ENCODE results near the gene PBLD. TPM values are rescaled to one million over a fixed set of nuclear protein-coding genes. Genes with fewer than 3 reads are reported as not detected.
A peak's percentile ranks its signal among the peaks of the same experiment; 100 is the strongest.
"Not testable (repeated sequence)": the region's sequence is repeated elsewhere in the genome, so short reads cannot be mapped to it uniquely, and the experiment has no call there.

PBLD gene
- total RNA-seq, 2 donors from 2014 or later: 0.34 to 1.7 TPM

DNA sequence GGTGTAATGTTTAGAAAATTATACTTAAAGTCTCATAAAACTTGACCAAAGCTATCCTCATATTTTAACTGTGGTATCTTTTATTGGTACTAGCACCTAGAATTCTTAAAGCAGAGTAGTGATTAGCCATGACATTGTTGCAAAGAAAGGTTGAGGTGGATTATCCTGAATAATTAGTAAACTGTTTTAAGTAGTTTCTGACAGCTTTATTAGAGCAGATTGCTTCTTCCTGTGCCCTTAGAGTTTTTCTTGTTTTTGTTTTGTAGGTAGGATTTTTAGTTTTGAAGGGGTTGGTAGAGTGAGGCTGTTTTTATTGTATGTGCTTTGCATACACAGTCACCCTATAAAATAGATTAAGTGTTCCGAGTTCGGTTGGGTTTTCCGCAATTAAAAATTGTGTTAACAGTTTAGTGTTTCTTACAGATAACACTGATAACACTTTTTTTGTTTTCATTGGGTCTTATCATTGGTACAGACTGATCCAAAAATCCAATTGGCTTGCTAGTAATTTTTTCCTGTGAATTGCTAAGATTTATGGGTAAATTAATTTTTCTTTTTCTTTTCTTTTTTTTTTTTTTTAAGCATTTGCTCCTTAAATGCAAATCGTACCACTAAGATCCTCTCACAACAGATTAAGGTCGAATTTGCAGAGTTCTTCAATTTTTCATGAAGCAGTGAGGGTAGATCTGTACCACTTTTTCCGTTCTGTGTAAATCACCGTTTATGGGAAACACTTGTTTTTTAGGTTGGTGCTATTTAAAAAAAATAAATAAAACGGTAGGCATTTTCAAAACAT lies 2.1 kb upstream of the PBLD start:
- DNase-seq (ENCODE audit: low spot score in 2 of 2) (no peak), ATAC-seq (no peak)
- Mint-ChIP-seq H3K27ac (peak overlapping the region; percentile 84 to 98), H3K36me3 (peaks cover 56 to 87% of the 10 kb centered on the region in 2 donors), H3K9me3 (no peaks in the 10 kb centered on the region)

DNA sequence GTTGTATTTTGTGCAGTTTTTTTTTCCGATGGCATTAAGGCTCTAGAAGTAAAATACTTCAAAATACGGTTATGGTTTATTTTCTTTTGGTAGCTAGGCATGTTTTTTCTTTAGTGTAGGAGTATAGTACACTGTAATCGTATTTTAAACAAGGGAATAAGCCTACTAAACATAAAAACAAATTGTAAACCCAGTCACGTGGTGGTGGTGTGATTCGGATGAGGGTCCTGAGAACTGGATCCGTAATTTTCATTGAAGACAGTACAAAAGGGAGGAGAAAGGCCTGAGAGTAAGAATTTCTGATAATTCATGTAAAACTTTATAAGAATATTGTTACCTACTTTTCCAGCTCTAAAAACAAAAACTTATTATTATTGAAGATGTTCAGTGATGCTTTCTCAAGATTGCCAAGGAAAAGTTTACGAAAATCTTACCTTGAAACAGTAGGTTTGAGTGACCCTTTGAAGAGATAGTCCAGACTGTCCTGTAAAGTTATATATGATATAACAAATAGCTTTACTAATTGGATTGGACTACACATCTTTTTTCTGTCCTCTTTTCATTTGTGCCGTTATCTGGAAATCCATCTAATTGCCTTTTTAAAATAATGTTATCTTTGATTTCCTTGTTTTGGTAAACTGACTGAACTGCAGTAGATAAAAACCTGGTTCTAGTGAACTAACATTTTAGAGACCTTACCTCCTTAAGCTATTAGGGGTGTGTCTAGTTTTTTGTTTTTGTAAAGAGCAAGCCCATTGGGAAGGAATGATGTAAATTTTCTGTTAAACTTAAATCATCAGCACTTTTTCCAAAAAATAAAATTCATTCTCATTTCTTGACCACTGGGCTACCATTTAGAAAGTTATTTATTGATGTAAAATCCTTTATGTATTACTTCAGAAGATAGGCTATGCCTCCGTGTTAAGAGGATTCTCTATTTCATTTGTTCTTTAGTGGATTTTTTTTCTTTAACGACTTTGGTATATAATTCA lies 1.0 kb upstream of the PBLD start:
- Mint-ChIP-seq H3K36me3 (peaks cover 56 to 76% of the 10 kb centered on the region in 2 donors), H3K9me3 (no peaks in the 10 kb centered on the region), H3K27ac (peak overlapping the region; percentile 98 to 100)
- DNase-seq (ENCODE audit: low spot score in 2 of 2) (no peak), ATAC-seq (no peak)

DNA sequence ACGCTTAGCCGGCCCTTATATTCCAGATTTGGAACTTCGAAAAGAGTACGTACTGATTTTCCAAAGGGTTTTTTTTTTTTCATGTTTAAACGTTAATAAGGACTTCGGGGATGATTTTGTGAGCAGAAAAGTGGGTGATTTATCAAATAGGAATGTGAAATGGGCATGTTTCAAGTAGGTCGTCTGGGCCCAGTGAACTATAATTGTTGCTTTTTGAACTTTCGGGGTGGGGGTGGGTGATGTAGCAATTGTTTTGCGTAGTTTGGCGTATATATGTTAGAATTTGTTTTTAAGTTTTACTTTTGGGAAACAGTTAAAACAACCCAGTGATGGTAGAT lies 299 bp upstream of the PBLD start:
- ATAC-seq: no peak
- no peaks in the 10 kb centered on the region for H3K9me3 Mint-ChIP-seq
- peak overlapping the region; percentile 98 to 100 for H3K27ac Mint-ChIP-seq
- no peak for DNase-seq (ENCODE audit: low spot score in 2 of 2)
- H3K36me3 Mint-ChIP-seq: peaks cover 51 to 69% of the 10 kb centered on the region in 2 donors

DNA sequence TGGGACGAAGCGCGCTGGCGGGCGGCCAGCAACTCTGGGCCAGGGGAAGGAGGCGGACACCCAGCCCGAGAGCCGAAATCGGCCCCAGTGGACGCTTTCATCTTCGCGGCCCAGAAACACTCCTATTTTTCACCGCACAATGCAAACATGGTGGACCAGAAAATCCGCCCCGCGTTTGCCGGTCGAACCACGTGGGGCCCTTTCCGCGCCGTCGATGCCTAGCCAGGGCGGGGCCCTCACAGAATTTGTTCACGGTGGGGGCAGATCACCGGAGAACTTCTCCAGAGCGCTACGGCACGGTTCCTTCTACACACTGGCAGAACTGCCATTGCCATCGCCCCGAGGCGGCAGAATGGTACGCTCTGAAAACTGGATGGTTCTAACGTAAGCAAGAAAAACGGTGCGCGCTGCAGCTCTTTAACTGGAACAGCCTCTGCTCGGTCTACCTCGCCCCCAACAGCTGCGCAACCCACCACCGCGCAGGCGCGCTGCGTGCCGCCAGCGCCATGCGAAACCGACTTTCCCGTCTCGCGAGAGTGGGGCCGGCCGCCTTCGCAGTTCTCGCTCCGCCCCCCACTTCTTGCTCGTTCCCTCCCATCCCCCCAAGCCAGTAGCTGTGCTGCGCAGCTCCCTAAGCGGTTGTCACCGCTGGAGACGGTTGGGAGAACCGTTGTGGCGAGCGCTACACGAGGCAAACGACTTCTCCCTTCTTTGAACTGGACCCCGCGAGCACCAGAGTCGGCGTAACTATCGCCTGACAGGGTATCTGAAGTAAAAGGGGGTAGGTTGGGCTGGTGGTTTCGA lies 1.1 kb downstream of the PBLD start, which contains the start of gene HNRNPH3:
HNRNPH3 (plus strand) TSS at position 610 of the 804 bp plus-strand sequence. CDS start 5,158 bp downstream, outside the sequence.
- DNase-seq (ENCODE audit: low spot score in 2 of 2) (peak; percentile 98 to 99), ATAC-seq (peak; percentile 87 to 89)
- no peaks in the 10 kb centered on the region for H3K9me3 Mint-ChIP-seq
- H3K36me3 Mint-ChIP-seq: peaks cover 45 to 55% of the 10 kb centered on the region in 2 donors
- peak within 1 kb of the TSS; percentile 98 to 100 for H3K27ac Mint-ChIP-seq

DNA sequence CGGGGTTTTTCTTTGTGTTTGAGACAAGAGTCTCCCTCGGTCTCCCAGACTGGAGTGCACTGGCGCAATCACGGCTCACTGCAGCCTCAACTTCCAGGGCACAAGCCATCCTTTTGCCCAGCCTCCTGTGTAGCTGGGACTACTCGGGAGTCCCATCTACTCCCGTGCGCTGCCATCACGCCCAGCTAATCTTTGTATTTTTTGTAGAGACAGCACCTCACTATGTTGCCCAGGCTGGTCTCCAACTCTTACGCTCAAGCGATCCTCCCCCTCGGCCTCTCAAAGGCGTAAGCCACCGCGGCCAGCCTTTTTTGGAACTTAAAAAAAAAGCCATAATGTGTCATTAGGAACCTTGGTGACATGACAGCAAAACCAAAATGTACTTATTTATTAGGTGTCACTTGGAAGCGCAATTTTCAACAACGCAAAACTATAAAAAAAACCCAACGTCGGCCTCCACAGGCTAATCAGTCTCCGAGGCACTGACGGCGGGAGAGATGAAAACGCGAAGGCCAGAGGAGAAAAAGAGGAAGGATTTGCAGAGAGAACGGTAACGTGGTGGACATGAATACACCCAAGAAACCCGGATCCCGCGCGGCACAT lies 1.8 kb downstream of the PBLD start:
- H3K9me3 Mint-ChIP-seq: no peaks in the 10 kb centered on the region
- ATAC-seq (no peak), DNase-seq (ENCODE audit: low spot score in 2 of 2) (peak; percentile 31 to 60)
- H3K27ac Mint-ChIP-seq: peak overlapping the region; percentile 98 to 100
- H3K36me3 Mint-ChIP-seq: peaks cover 45 to 48% of the 10 kb centered on the region in 2 donors

DNA sequence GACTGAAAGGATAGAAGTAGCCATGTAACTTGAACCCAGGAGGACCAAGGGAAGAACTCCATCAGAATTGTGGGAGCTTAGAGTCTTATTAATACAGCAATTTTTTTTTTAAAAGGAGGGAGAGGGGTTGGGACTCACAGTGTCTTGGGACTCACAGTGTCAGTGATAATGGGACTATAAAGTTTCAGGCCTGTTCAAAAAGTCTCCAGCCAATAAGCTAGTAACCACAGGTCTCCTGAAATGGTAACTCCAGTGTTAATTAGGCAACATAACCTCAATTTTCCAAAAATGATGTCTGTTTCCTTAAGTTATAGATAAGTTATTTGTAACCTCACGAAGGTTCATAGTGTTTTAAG lies 3.2 kb downstream of the PBLD start:
- no peak for DNase-seq (ENCODE audit: low spot score in 2 of 2)
- Mint-ChIP-seq H3K36me3 (peaks cover 33 to 37% of the 10 kb centered on the region in 2 donors), H3K9me3 (no peaks in the 10 kb centered on the region), H3K27ac (peak overlapping the region in 1 of 2 donors; percentile 28)
- no peak for ATAC-seq

DNA sequence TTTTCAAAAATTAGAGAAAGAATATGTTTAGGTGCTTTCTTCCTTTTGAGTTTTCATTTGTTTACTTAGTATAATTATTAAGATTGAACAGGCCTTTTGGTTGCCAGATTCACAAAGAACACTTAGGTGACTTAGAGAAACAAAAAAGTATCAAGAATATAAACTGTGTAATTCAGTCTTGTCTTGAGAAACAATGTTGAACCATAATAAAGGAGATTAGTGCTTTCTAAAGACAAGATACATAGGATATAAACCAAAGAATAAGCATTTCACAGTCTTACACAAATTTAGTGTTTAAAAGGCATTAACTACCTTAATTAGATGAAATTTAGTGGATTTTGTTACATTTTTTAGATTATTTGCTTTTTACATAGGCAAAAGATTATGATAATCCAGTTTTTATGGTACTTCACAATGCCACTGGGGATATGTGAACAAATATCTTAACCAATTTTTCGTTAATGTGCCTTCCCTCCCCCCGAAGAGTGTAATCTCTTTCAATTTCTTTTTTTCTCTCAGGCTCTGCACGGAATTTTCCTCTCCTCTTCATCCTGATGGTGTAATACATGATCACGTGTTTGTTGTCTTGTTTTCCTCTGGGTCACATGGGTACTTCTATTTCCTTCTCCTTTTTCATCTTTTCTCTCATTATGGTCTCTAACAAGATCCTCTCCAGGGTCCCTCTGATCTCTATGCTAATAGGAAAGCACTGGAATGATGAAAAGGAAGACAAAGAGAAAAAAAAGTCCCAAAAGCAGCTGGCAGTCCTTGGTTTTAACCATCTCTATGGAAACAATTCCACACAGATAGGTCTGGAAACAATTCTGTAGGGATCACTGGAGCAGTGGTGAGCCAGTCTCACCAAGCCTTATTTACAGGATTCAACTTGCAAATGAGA lies 4.6 kb downstream of the PBLD start:
- H3K36me3 Mint-ChIP-seq: peaks cover 20 to 28% of the 10 kb centered on the region in 2 donors
- no peak for DNase-seq (ENCODE audit: low spot score in 2 of 2)
- ATAC-seq: no peak
- H3K9me3 Mint-ChIP-seq: no peaks in the 10 kb centered on the region
- peak overlapping the region; percentile 34 to 75 for H3K27ac Mint-ChIP-seq

DNA sequence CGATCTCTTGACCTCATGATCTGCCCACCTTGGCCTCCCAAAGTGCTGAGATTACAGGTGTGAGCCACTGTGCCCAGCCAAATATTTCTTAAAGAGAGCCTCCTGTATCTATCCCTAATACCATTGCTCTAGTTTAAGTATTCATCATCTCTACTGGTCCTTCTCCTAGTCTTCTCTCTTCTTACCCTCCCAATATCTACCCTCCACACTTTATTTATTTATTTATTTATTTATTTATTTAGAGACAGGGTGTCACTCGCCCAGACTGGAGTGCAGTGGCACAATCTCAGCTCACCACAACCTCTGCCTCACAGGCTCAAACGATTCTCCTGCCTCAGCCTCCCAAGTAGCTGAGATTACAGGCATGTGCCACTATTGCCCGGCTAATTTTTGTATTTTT lies 8.3 kb downstream of the PBLD start:
- not testable (repeated sequence) for DNase-seq (ENCODE audit: low spot score in 2 of 2); H3K9me3 Mint-ChIP-seq; H3K27ac Mint-ChIP-seq; H3K36me3 Mint-ChIP-seq; ATAC-seq

DNA sequence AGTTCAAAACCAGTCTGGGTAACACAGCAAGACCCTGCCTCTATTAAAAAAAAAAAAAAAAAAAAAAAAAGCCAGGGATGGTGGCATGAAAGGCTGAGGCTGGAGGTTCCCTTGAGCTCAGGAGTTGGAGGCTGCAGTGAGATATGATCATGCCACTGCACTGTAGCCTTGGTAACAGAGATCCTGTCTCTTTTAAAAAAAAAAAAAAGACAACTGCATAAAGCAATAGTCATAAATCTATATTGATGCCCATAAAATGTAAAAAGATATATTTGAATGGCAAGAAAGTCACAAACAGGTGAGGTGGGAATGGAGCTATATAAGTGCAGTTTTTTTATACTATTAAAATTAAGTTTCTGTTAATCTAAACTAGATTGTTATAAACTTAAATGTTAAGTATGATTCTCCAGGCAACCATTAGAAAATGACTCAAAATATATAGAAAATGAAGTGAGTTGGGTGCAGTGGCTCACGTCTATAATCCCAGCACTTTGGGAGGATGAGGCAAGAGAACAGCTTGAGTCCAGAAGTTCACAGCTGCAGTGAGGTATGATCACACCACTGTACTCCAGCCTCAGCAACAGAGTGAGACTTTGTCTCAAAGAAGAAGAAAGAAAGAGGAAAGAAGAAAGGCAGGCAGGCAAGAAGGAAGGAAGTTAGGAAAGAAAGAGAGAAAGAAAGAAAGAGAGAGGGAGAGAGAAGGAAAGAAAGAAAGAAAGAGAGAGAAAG lies 14.2 kb downstream of the PBLD start:
- no peak for DNase-seq (ENCODE audit: low spot score in 2 of 2)
- Mint-ChIP-seq H3K36me3 (peaks cover 16 to 18% of the 10 kb centered on the region in 2 donors), H3K27ac (peak overlapping the region in 1 of 2 donors; percentile 73), H3K9me3 (peaks cover 4 to 20% of the 10 kb centered on the region in 2 donors)
- ATAC-seq: no peak

DNA sequence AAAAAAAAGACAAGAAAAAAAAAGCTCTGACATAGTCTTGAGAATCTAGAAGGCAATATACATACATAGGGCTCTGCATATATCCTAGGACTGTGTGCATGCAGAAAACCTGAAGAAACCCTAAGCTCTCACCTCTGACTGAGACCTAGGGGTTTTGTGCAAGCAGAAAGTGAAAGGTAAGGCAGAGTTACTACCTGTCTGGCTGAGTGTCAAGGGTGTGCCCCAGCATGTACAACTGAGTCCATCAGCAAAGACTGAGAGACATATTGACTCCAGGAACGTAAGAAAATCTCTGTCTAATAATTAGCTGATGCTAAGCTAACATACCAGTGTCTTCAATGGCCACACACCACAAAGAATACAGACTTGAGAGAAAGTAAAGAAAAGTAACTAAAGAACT lies 17.1 kb downstream of the PBLD start:
- Mint-ChIP-seq H3K9me3 (peaks cover 4 to 20% of the 10 kb centered on the region in 2 donors), H3K27ac (no peak overlapping the region)

DNA sequence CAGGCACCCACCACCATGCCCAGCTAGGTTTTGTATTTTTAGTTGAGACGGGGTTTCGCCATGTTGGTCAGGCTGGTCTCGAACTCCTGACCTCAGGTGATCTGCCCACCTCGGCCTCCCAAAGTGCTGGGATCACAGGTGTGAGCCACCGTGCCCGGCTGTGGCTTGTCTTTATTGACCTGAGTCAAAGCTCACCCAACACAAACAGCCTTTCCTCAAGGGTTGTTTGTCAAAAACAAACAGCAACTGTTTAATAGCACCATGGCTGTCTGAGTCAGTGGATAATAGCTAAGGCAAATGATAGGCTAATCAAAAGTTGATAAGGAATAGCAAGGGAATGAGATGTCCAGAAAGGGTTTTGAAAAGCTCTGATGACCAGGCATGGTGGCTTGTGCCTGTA lies 17.8 kb downstream of the PBLD start:
- DNase-seq (ENCODE audit: low spot score in 2 of 2); H3K27ac Mint-ChIP-seq; ATAC-seq: not testable (repeated sequence)
- peaks cover 16 to 18% of the 10 kb centered on the region in 2 donors for H3K36me3 Mint-ChIP-seq
- peaks cover 4 to 20% of the 10 kb centered on the region in 2 donors for H3K9me3 Mint-ChIP-seq

More for the DNA sequence above, 17.1 kb downstream of the PBLD start:
- DNase-seq (ENCODE audit: low spot score in 2 of 2): no peak
- no peak for ATAC-seq
- peaks cover 16 to 18% of the 10 kb centered on the region in 2 donors for H3K36me3 Mint-ChIP-seq

DNA sequence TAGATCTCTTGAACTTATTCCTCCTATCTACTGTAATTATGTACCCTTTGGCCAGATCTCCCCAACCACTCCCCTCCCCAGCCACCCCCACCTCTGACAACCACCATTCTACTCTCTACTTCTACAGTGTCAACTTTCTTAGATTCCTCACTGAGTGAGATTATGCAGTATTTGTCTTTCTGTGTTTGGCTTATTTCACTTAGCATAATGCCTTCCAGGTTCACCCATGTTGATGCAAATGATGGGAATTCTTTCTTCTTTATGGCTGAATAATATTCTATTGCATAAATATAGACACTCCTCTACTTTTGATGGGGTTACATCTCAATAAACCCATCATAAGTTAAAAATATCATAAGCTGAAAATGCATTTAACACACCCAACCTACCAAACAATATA lies 22.2 kb downstream of the PBLD start:
- ATAC-seq (no peak), DNase-seq (ENCODE audit: low spot score in 2 of 2) (no peak)
- Mint-ChIP-seq H3K27ac (no peak overlapping the region), H3K36me3 (peaks cover 0 to under 1% of the 10 kb centered on the region in 2 donors), H3K9me3 (peaks cover 0 to under 1% of the 10 kb centered on the region in 2 donors)

DNA sequence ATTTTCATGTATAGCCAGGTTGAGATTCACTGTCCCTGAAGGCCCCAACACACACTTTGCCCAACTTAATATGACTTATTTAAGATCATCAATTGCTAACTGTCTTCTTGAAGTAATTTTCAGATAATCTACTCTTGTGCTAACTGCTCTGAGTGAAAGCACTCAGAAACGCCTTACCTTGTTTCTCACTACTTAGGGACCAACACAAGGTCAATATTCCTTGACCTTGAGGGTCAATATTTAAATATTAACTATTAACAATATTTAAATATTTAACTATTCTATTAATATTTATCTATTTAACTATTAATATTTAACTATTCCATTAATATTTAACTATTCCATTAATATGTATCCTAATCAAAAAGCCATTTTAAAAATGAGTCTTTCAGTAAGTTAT lies 26.9 kb downstream of the PBLD start:
- DNase-seq (ENCODE audit: low spot score in 2 of 2): no peak
- Mint-ChIP-seq H3K27ac (no peak overlapping the region), H3K9me3 (no peaks in the 10 kb centered on the region), H3K36me3 (no peaks in the 10 kb centered on the region)
- no peak for ATAC-seq

DNA sequence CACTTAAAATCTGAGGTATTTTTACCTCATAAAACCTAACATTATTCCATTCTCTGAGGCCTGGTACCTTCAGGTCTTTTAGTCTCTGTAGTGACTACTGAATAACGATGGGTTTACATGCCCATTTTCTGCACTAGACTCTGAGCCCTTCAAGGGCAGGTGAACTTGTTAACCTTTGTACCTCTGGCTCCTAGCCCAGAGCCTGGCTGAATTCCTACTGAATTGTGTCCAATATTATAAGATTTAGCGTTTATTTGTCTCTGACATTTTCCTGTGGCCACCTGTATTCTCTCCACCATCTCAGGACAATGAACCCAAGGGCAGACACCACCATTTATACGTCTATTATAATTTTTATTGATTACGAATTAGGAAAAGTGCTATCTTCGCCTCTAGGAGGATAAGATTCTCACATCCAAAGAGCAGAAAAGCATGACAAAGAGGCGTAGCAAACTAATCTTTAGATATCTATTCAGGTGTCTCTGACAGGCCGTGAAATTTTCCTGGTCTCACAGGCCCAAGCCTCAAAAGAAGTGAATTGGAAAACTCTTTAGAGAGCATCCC lies 28.8 kb downstream of the PBLD start:
- no peak for ATAC-seq
- no peaks in the 10 kb centered on the region for H3K9me3 Mint-ChIP-seq
- H3K36me3 Mint-ChIP-seq: no peaks in the 10 kb centered on the region
- no peak for DNase-seq (ENCODE audit: low spot score in 2 of 2)
- peak overlapping the region in 1 of 2 donors; percentile 20 for H3K27ac Mint-ChIP-seq

All from activated naive CD4-positive, alpha-beta T cell treated with anti-CD3 and anti-CD28 coated beads, Interleukin-2, amount 50 U/mL, for 72 hours (primary cell).